Measurements from ENCODE around the gene ZFPM1.
"Not testable (repeated sequence)": the region's sequence is repeated elsewhere in the genome, so short reads cannot be mapped to it uniquely, and the experiment has no call there.

ZFPM1 gene

DNA sequence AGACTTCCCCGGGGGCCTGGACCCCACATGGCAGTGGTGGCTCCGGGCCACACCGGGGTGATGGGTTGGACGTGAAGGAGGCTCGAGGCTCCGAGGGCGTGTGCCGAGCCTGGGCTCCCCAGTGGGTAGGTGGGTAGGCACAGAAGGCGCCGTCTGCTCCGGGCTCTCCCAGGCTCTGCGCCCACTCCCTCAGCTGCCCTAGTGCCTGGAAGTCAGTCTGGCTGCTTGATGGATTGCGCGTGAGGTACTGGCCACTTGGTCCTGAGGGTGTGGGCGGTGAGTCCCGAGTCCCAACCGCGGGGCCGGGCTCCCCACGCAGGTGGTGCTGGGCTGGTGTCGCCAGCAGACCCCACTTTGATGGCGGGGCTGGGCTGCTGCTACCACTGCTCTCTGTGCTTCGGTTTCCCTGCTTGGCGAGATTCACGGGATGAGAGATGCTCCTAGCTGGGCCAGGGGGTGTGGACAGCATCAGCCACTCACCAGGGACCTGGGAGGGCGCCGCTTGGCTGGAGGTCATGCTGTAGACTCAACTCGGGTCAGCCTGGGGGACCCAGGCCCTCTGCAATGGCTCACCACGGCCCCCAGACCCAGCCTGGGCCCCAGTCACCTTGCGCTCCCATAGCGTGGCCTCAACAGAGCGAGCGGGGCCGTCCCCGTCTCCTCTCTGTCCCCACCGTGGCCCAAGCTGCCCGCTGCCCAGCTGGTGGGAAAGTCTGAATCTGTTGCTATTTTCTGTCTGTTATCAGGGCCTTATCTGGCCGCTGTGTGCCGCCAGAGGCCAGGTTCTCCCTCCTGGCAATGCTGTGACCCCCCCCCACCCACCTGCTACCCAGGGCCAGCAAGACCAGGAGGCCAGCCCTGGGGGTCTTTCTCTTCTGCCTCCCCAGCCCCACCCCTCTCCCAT, 26.1 kb downstream of the ZFPM1 start:
- no peak for DNase-seq (ENCODE audit: low read depth in 2 of 2)

DNA sequence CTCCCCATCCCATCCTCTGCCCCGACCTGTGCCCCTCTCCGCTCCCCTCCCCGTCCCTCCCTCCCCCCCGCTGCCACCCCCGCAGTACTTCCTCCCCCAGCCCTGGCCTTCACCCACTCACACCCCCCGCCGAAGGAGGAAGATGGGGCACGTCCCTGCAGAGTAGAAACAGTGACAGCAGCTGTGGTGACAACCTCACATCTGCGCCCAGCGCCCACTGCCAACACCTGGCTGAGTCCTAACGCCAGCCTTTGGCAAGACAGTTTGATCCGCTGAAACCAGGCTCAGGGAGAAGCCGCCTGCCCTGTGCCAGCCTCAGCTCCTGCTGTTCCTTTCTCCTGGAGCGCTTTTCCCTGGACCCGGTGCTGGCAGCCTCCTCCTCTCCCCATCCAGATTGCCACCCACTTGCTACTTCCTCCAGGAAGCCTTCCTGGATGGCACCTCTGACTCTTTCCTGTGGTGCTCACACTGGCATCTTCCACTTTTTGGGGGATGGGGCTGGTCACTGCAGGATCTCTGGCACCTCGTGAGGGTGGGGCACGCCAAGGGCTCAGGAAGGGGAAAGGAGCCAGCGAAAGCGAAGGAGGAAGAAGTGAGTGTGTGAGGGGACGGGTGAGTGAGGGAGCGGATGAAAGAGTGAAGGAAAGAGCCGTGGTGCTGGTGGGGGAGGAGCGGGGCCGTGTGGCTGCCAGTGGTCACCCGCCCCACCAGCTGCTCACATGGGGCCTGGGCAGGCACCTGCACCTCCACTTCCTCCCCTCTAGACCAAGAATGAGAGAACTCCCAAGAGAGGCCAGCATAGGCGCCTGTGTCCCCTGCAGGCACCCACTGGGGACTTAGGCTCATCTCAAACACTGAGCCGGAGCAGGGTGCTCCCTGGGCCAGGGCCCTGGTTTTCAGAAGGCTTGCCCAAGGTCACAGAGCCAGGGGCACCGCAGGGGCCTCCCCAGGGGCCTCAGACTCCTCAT, 27.0 kb downstream of the ZFPM1 start:
- DNase-seq (ENCODE audit: low read depth in 2 of 2), result no peak

DNA sequence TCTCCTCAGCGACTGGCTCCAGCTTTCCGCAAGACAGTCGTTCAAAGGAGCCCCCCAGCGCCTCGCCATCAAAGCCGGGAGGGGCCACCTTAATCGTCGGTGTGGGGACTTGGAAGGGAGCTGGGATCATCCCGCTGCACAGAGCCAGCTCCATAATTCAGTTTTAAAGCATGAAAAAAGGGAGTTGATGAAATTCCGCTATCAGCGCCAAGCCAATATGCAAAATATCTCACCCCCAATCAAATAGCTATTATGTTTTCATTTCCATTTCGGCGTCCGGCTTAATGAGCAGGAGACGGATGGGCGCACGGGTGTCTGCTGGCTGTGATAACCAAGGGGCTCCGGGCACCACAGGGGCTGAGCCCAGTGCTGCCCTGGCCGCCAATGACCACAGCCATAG, 27.7 kb downstream of the ZFPM1 start:
- no peak for DNase-seq (ENCODE audit: low read depth in 2 of 2)

DNA sequence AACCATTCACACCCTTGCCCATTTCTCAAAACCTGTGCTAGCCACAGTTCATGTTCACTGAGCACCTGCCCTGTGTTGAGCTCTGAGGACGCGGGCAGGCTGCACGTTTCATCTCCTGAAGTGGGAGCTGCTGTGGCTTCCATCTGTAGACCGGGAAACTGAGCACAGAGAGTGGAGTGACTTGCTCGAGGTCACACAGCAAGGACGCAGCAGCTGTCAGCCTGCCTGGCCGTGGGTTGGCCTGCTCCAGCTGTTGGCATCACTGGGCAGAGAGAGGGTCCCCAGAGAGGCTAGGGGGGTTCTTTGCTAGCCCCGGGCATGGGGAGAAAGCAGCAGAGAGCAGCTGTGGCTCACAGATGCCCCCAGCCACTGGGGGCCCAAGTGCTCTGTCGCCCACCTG, 28.8 kb downstream of the ZFPM1 start:
- DNase-seq (ENCODE audit: low read depth in 2 of 2), result no peak

DNA sequence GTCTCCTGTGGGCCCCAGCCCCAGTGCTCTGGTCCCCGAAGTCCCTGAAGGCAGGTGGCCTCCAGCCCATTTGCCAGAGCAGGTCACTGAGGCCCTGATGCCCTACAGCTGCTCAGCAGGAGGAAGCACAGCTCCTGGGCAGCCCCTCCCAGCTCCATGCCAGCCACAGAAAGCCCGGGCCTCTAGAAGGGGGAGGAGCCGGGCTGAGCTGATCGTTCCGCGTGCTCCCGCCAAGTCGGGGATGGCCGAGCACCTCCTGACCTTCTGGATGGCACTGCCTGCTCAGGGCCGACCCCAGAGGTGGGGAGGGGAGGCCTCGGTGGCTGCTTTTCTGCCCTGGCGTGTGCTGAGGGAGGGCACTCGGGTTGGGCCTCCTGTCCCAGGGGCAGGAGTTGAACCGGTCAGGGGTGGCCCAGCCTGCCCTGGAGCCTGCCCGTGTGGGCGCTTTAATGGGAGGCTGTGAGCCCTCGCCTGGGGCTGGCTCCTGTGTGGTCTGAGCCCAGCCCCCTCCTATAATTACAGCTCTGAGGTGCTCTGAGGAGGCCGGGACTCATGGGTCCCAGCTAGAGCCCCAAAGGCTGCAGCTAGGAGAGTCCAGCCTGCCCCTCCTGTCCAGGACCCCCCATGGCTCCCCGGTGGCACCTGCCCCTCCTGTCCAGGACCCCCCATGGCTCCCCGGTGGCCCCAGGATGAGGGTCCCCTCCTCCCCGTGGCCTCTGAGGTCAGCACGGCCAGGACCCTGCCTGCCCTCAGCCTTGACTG, 29.7 kb downstream of the ZFPM1 start:
- no peak for DNase-seq (ENCODE audit: low read depth in 2 of 2)

DNA sequence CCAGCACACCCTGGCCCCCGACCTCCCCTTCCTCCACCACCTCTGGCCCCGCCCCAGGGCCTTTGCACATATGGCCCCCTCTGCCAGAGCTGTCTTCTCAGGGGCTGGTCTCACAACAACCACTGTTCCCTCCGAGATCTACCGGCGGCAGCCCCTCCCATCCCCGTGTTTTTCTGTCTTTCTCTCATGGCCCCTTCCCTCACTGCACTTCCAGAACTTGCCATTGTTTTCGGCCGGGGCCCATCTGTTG, 30.2 kb downstream of the ZFPM1 start:
- DNase-seq (ENCODE audit: low read depth in 2 of 2), result no peak

DNA sequence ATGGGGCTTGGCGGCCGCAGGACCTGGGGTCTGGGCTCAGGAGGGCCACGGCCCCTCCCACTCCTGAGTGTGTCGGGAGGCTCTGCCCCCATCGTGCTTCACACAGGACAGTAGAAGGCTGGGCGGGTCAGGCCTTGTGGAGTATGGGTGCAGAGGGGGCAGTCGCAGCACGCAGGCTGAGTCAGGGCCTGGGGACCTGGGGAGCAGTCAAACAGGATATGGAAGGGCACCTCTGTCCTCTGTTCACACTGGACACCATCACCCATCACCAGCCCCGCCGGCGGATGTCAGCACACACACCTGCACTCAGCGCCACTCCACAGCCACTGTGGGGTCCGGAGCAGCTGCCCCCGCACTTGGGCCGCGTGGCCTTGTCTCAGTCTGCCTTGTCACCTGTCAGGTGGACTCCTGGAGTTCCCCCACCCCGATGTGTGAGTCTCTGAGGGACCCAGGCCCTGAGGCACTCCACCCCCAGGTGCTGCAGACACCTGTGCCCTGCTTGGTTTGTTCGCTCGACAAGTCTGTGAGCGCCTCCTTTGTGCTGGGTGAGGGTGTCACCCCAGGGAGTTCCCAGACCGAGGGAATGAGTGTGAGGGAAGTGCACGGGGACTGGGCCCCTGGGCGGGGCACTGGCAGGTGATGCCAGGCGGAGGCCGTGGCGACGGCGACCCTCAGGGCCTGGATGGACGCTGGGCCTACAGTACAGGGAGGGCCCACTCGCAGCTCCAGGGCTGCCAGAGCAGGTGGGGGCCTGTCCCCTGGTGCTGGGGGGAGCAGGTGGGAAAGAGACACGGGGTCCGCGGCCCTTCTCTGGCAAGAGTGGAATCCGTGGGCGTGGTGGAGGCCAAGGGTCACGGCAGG, 31.7 kb downstream of the ZFPM1 start:
- no peak for DNase-seq (ENCODE audit: low read depth in 2 of 2)

DNA sequence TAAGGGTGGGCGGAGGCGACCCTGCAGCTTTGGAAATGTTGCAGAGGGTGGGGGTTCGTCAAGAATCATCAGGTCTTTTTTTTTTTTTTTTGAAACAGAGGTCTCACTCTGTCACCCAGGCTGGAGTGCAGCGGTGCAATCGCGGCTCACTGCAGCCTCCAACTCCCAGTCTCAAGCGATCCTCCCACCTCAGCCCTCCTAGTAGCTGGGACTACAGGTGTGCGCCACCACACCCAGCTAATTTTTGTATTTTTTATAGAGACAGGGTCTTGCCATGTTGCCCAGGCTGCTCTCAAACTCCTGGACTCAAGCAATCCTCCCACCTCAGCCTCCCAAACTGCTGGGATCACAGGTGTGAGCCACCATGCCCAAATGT, 32.3 kb downstream of the ZFPM1 start:
- DNase-seq (ENCODE audit: low read depth in 2 of 2), result not testable (repeated sequence)

DNA sequence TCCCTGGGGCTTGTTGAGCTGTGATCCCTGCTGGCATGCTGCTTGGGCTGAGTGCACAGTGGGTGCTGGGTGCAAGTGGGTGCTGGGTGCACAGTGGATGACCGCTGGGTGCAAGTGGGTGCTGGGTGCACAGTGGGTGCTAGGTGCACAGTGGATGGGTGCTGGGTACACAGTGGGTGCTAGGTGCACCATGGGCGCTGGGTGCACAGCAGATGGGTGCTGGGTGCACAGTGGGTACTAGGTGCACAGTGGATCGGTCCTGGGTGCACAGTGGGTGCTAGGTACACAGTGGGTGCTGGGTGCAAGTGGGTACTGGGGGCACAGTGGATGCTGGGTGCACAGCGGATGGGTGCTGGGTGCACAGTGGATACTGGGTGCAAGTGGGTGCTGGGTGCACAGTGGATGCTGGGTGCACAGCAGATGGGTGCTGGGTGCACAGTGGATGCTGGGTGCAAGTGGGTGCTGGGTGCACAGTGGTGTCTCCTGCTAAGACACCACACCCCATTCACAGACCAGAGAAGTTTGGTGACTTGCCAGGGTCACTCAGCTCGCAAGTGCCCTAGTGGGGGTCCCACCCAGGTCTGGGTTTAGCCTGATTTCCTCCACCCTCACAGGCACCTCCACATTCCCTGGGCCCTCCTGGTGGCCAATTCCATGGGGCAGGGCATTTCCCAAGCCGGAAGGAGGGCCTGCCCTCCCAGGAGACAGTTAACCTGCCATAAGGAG, 33.5 kb downstream of the ZFPM1 start:
- no peak for DNase-seq (ENCODE audit: low read depth in 2 of 2)

DNA sequence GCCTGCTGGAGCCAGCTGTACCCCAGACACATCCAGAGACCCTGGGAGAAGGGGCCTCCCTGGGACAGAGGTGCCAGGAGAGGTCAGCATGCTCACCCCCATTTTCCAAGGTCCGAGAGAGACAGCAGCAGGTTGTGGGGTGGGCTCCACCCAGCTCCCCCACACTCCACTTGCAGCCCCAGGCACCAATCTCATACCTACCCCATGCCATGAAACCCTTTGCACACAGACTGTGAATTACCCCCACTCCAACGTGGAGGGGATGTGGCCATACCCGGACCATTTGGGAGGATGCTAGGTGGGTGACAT, 34.0 kb downstream of the ZFPM1 start:
- DNase-seq (ENCODE audit: low read depth in 2 of 2), result no peak

DNA sequence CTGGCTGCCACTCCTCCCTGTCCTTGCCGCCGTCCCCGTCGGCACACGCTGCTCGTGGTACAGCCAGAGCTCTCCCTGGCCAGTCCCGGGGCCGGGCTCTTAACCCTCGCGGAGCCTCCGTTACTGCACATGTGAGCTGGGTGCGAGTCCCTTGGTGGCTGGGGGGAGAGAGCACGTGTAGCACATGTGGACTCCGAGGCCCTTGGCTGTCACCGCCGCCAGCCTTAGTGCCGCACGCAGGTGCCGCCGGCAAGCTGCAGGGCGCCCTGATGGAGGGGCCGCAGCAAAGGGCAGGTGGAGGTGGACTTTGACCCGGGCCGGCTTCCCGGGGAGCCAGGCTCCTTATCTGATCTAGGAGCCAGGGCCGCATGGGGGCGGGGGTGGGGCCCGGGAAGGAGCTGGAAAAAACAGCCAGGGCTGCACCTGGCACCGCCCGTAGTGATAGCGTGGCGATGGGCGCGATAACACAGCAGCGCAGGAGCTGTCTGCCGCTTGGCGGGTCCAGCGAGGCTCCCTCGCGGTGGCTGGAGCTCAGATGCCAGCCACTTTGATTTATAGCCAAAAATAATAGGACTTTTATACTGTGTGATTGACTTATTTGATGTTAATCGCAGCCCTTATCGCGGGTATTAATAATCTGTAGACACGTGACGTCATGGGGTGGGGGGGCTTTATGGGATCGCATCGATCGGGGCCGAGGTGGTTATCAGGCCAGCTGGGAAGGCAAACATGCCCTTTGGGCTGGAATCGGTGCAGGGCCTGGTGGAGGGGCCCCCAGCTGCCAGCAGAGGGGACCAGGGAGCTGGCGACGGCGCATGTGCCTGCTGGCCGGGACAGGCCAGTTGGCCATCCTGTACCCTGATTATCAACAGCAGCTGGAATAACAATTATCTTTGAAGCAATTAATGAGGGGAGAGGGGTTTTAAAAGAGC, 35.1 kb downstream of the ZFPM1 start:
- DNase-seq (ENCODE audit: low read depth in 2 of 2), result no peak

DNA sequence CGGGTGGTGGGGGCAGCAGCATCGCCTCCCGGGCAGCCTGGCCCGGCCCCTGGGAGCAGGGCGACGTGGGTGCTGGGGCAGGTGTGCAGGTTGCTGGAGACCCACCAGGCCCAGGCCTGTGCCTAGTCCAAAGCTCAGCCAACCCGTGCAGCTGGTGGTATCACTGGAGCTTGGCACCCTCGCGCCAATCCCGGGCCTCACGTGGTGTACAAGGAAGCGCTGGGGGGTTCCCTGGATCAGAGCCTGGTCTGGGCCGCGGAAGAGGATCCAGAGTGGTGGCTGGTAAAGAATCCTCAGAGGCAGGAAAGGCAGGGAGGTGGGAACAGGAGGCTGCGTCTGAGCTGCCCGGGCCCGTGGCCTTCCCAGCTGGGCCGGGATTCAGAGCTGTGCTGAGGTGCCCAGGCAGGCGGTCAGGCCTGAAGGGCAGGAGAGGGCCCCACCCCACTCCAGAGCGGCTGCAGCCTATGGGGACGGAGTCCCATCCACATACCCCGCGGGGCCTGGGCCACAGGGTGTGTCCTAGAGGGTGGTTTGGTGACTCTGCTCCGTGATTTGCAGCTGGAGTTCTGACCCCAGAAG, 36.2 kb downstream of the ZFPM1 start:
- DNase-seq (ENCODE audit: low read depth in 2 of 2), result no peak

DNA sequence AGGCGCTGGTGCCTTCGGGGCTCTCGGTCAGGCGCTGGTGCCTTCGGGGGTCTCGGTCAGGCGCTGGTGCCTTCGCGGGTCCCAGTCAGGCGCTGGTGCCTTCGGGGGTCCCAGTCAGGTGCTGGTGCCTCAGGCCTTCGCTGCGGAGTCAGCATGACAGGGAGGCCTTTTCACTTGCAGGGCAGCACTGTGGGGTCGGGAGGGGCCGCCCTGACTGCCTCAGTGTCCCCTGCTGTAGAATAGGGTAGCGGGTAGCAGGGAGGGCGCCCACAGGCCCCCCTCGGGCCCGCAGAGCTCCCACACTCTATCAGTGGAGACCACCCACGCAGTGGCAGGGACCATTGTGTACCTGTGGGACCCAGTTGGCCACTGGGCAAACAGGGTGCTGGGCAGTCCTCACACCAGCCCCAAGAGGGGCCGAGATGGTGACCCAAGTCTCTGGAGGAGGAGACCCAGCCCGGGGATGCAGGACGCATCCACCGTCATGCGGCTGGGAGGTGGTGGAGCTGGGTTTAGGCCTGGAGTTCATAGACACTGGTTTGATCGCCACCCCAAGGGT, 38.0 kb downstream of the ZFPM1 start:
- no peak for DNase-seq (ENCODE audit: low read depth in 2 of 2)

DNA sequence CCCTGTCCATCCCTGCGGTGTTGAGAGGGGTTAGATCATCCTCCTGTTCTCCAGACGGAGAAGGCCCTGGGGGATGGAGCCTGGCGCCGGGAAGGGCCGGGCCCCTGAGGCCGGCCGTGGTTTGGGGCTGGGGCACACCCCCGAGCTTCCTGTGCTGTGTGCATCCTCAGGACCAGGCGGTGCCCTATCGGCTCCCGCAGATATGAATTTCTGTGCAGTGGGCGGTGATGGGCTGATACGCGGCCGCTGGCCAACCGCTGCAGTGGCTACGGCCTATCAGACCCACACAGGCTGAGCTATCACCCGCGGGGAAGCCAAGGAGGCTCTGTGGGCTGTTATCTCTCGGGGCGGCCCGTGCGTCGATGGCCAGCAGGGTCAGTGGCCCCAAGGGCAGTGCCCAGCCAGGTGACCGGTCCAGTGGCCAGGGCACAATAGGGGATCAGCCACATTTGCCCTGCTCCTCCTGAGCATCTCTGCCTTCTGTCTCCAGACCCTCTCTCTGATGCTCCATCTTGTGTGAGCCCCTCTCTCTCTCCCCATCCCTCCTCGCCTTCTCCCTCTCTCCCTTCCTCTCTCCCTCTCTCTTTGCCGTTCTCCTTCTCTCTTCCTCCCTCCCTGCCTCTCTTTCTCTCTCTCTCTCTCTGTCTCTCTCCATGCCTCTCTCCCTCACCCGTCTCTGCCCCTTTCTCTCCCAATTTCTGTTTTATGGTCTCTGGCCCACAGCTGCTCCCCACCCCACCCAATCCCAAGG, 38.7 kb downstream of the ZFPM1 start:
- no peak for DNase-seq (ENCODE audit: low read depth in 2 of 2)

DNA sequence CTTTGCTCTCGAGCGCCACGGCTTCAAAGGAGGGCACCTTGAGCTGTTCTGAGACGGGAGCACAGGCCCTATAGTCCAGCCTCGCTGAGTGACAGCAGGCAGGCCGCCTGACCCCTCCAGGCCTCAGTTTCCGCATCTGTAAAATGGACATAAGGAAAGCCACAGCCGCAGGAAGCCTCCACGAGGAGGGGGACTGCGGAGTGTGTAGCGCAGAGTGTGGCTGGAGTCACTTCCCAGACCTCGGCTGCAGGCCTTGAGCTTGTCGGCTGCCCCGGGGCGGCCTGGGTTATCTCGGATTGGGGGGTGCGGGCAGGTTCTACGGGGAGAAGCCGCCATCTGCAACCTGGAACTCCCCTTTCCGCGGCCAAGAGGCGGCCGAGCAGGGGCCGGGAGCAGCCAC, 40.8 kb downstream of the ZFPM1 start:
- DNase-seq (ENCODE audit: low read depth in 2 of 2), result no peak

DNA sequence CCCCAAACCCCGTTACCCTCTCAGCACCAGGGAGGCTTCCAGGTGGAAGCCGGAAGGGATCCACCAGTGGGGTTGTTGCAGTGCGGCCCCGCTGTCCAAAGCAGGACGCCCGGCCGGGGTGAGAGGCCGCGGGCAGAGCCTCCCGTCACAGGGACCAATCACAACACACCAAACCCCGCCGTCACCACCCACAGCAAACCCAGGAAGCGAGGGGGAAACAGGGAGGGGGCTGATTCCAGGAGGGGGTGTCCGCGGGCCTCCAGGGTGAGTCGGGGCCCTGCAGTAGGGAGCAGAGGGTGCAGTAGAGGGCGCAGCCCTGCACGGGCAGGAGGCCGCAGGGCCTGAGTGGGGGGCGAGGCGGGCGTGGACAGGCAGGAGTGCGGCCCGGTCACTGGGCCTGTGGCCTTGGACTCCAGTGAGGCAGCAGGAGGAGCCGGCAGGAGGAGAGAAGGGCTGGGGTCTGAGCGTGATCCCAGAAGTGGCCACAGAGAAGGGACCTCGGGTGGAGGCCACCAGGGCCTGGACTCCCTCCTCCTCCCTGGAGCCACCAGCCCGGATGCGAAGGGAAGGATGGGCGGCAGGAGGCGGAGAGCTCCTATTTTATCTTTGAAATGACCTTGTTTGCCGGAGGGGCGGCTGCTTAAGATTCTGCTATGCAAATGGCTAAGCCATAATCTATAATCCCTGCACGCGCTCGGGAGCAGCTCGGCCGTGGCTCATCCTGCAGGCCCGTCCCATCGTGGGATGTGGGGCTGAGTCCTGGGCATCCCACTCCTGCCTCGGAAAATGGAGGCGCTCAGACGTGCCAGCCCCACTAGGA, 41.5 kb downstream of the ZFPM1 start:
- no peak for DNase-seq (ENCODE audit: low read depth in 2 of 2)

DNA sequence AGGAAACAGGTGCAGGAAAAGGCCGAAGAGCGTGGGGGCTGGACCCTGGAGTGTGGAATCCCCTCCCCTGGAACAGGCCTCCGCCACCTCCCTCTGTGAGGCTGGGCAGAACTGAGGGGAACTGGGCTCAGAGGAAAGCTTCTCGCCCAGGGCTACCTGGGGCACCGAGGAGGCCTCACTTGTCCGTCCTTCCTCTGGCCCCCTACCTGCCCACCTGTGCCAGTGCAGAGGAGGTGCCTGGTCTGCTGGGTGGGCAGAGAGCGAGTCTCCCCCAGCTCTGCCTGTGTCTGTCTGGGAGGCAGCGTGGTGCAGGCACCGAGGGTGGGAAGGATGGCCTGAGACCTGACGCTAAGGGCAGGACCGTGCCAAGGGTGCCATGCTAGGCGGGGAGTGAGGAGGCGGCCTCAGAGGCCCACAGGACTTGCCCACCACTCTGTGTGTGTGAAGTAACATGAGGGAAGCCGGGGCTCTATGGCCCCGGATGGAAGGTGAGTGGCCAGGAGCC, 42.2 kb downstream of the ZFPM1 start:
- no peak for DNase-seq (ENCODE audit: low read depth in 2 of 2)
